Astrocyte of the cerebellum (primary cell): ENCODE results near the gene DOP1B.

ENCODE experiments used
- DNase-seq: peaks from one replicate; pipeline ENCODE4 v3.0.0-alpha.2; 2011; ENCODE audit warnings: low read depth
- H3K4me3 ChIP-seq: 2 replicates; pipeline ENCODE4 v1.5.1; 2011; ENCODE audit warnings: mild to moderate bottlenecking, low read depth, low read length, moderate library complexity
- CTCF ChIP-seq: IDR thresholded peaks from 2 replicates; pipeline ENCODE4 v1.5.1; 2012; ENCODE audit warnings: low read length, low read depth, moderate library complexity, mild to moderate bottlenecking; ENCODE audit errors: missing control alignments
- in situ Hi-C: cut with HindIII; loops from 2 replicates; pipeline ENCODE4 v1.10.0; 2017; ENCODE audit warnings: low sequenced_read_pairs

Gene DOP1B

DNA sequence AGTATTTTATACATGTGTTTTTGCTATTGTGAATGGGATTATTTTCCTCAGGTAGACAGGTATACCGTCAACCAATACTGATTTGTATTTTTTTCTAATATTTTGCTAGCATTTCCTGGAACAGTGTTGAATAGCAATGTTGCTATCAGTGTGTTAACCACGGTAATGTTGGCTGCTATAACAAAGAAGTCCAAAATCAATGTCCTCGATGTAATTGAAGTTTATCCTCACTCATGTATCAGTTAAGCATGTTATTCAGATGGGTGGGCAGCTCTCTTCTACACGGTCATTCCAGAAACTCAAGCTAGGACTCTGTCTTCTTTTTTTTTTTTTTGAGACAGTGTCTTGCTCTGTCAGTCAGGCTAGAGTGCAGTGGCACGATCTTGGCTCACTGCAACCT, 24.3 kb downstream of the DOP1B start:
- TF ChIP-seq CTCF: no peak
- no peak overlapping the region for H3K4me3 ChIP-seq
- in situ Hi-C loops: no loop called here
- DNase-seq: no peak

- no peak for DNase-seq
- no peak overlapping the region for H3K4me3 ChIP-seq
- TF ChIP-seq CTCF: no peak
- in situ Hi-C loops: no loop called here
Measured at GRCh38 chr21:36183144-36183795, 26.6 kb downstream of the DOP1B start.

DNA sequence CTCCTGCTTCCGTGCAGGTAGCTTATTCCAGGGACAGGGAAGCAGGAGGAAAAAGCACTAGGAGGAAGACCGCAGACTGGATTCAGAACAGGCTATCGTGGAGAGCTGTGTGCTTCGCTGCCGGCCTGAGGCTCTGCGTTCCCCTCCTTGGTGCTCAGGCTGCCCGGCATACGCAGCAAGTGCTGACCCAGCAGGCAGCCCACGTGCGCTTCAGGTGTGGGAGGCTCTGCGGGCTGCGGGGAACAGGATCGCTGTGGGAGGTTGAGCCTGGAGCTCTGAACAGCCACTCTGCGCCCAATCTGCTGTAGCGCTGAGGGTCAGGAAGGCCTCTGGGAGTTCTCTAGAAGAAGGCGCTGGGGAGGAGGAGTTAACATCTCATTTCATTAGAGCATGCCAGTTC, 27.9 kb downstream of the DOP1B start:
- H3K4me3 ChIP-seq: no peak overlapping the region
- TF ChIP-seq CTCF: no peak
- in situ Hi-C loops: no loop called here
- DNase-seq: no peak

- TF ChIP-seq CTCF: no peak
- in situ Hi-C loops: no loop called here
- DNase-seq: no peak
- H3K4me3 ChIP-seq: no peak overlapping the region
Measured at GRCh38 chr21:36185523-36185922, 28.9 kb downstream of the DOP1B start.

- no peak overlapping the region for H3K4me3 ChIP-seq
- no peak for TF ChIP-seq CTCF
- in situ Hi-C loops: no loop called here
- no peak for DNase-seq
Measured at GRCh38 chr21:36186081-36186480, 29.5 kb downstream of the DOP1B start.

DNA sequence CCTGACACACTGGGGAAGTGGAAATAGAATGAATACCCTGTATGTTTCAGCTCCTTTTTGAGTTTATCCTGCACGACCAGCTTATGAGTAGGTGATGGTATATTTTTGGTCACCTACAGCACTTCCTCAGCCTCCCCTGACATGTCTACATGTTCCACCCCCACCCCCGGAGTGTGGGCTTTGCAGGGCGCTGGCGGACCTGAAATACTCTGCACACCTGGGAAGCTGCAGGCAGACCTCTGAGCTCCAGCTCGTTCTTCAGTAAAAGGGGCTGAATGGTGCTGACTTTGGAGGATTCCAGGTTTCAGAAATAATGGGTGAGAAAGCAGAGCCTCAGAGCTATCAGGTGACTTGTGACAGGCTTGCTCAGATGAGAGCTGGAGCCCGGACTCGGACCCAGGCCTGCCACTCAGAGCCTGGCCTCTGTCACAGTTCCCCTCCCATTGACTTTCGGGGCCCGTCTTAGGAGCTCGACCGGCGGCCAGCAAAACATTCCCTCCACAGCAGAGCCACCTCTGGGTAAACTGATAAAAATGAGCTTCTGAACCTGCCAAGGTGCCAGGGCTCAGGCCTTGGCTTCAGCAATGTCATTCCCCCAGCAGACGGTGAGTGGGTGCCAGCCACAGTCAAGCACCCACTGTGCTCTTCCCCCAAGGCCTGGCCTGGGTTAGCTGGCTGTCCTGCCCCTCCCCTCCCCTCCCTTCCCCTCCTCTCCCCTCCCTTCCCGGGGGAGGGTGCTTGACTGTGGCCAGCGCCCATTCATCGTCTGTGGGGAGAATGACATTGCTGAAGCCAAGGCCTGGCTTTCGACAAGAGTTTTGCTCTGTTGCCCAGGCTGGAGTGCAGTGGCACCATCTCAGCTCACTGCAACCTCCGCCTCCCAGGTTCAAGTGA, 30.1 kb downstream of the DOP1B start:
- DNase-seq: no peak
- in situ Hi-C loops: no loop called here
- TF ChIP-seq CTCF: no peak

More for the DNA sequence above, 30.1 kb downstream of the DOP1B start:
- no peak overlapping the region for H3K4me3 ChIP-seq
